A673 (cell line): ENCODE results near the gene CTDSP2.

Experiments used
- CTCF ChIP-seq: fragments of 300-800, 200-600 bp; sonication (generic); conservative IDR thresholded peaks from 2 replicates; pipeline ENCODE4 v1.5.1; 2017; ENCODE audit warnings: low read depth, mild to moderate bottlenecking, antibody characterized with exemption, low read length, moderate library complexity, mixed read lengths
- EZH2 ChIP-seq: fragments of 200-600 bp; sonication (generic); IDR thresholded peaks from 2 replicates; pipeline ENCODE4 v1.6.1; 2017; ENCODE audit warnings: borderline replicate concordance, low read depth, mild to moderate bottlenecking, mixed read lengths, antibody characterized with exemption, low read length; ENCODE audit not compliant: poor library complexity, severe bottlenecking

GRCh38 chr12:57813111-57813970 is 33.2 kb downstream of the CTDSP2 start:
- TF ChIP-seq CTCF, result no peak
- no peak for TF ChIP-seq EZH2
